Mononuclear cell (primary cell): ENCODE results near the gene KLF16. TPM values are rescaled to one million over a fixed set of nuclear protein-coding genes. Genes with fewer than 3 reads are reported as not detected.
A peak's percentile ranks its signal among the peaks of the same experiment; 100 is the strongest.
"Not testable (repeated sequence)": the region's sequence is repeated elsewhere in the genome, so short reads cannot be mapped to it uniquely, and the experiment has no call there.

Experiments used
- H3K27me3 ChIP-seq: 2 replicates; pipeline ENCODE4 v1.6.0; 2011; ENCODE audit warnings: low read length, control low read depth; ENCODE audit not compliant: insufficient read depth
- H3K4me1 ChIP-seq: 2 replicates; pipeline ENCODE4 v1.5.1; 2011; ENCODE audit warnings: mild to moderate bottlenecking, low read length, control low read depth; ENCODE audit not compliant: insufficient read depth
- H3K4me3 ChIP-seq: 2 replicates; pipeline ENCODE4 v1.5.1; 2011; ENCODE audit warnings: mild to moderate bottlenecking, low read length, moderate library complexity
- H3K9me3 ChIP-seq: 2 replicates; pipeline ENCODE4 v1.5.1; 2011; ENCODE audit warnings: low read depth, mild to moderate bottlenecking, control low read depth, low read length
- total RNA-seq: library from RNA; depleted of rRNA; stranded (reverse); fragments of >200 nt; gene quantifications from one replicate; pipeline ENCODE4 v1.2.3, GENCODE V29; 2012

Gene KLF16
- total RNA-seq, 1 donor, result 12.4 TPM

GRCh38 chr19:1878583-1878982, 15.2 kb upstream of the KLF16 start:
- peaks cover 50% of the 10 kb centered on the region for H3K4me1 ChIP-seq
- not testable (repeated sequence) for H3K4me3 ChIP-seq, H3K9me3 ChIP-seq, H3K27me3 ChIP-seq

DNA sequence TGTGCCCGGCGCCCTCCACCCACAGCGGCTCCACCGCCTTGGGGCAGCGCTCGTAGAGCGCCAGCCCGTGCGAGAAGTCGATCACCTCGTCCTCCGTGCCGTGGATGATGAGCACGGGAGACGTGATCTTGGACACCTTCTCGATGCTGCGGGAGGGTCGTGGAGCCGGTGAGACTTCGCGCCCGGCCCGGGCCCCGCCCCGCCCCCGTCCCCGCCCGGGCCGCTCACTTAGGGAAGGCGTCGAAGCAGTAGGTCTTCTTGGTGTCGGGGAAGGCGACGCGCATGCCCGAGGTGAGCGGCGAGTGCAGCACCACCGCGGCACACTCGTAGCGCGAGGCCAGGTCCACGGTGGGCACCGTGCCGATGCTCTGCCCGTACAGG, 13.9 kb upstream of the KLF16 start:
- not testable (repeated sequence) for H3K27me3 ChIP-seq, H3K4me3 ChIP-seq, H3K9me3 ChIP-seq
- H3K4me1 ChIP-seq, result peaks cover 44% of the 10 kb centered on the region

- Histone ChIP-seq H3K4me3 (peak overlapping the region; percentile 97), H3K4me1 (peaks cover 39% of the 10 kb centered on the region)
- not testable (repeated sequence) for H3K9me3 ChIP-seq
Measured at GRCh38 chr19:1876496-1877279, 13.3 kb upstream of the KLF16 start.

GRCh38 chr19:1875646-1876495, 12.5 kb upstream of the KLF16 start:
- Histone ChIP-seq H3K9me3 (no peaks in the 10 kb centered on the region), H3K4me3 (peak overlapping the region; percentile 97), H3K27me3 (no peaks in the 10 kb centered on the region), H3K4me1 (peaks cover 36% of the 10 kb centered on the region)

More at GRCh38 chr19:1876496-1877279, 13.3 kb upstream of the KLF16 start:
- not testable (repeated sequence) for H3K27me3 ChIP-seq

- Histone ChIP-seq H3K4me1 (peaks cover 32% of the 10 kb centered on the region), H3K4me3 (peak overlapping the region; percentile 97)
- H3K9me3 ChIP-seq, H3K27me3 ChIP-seq: not testable (repeated sequence)
Measured at GRCh38 chr19:1875265-1875645, 11.9 kb upstream of the KLF16 start.

DNA sequence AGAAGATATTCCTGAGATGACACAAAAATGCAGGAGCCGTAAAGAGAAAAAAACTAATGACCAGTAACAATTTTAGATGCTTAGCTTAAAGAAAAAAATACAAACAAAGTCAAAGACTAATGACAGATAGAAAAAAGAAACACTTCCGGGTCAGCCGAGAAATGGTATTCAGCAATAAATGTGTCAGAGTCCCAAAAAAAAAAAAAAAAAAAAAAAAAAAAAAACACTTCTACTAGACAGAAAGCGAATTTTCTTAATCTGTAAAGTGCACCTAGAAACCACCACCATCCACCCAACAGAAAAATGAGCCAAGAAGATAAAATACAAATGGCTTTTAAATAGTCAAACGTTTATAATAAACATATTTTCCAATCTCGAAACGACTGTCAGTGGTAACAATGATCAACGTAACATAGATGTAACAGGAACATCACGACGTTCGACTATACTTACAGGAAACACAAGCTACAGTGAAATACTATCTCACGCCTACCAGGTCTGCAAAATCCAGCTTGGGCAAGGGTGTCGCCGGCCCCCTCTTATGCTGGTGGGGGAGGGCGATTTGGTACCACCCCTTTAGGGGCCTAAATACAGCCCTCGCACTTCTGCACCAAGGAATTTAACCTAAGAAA, 11.3 kb upstream of the KLF16 start:
- Histone ChIP-seq H3K27me3 (no peaks in the 10 kb centered on the region), H3K9me3 (no peaks in the 10 kb centered on the region), H3K4me3 (peak overlapping the region; percentile 97), H3K4me1 (peaks cover 32% of the 10 kb centered on the region)

GRCh38 chr19:1873524-1874473, 10.4 kb upstream of the KLF16 start:
- Histone ChIP-seq H3K4me3 (no peak overlapping the region), H3K9me3 (no peaks in the 10 kb centered on the region), H3K4me1 (peaks cover 32% of the 10 kb centered on the region), H3K27me3 (no peaks in the 10 kb centered on the region)

- H3K27me3 ChIP-seq, result no peaks in the 10 kb centered on the region
- H3K9me3 ChIP-seq, result no peaks in the 10 kb centered on the region
- H3K4me3 ChIP-seq, result no peak overlapping the region
- H3K4me1 ChIP-seq, result peaks cover 32% of the 10 kb centered on the region
Measured at GRCh38 chr19:1872807-1873523, 9.6 kb upstream of the KLF16 start.

DNA sequence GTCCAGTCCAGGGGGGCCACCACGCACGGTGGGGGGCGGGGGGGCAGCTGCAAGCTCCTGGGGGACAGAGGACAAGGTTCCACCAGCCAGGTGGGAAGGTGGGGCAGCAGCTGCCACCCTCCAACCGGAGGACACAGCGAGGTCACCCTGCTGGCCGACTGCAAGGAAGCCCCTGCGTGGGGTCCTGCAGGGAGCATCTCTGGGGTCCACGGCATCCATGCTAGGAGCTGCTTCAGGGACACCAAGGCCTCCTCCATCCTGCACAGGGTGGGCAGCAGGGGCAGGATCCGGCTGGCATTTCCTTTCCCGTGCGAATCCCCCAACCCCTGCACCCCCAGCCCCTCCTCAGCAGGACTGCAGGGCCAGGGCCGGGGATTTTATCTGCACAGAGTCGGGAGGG, 8.3 kb upstream of the KLF16 start:
- no peak overlapping the region for H3K4me3 ChIP-seq
- no peaks in the 10 kb centered on the region for H3K9me3 ChIP-seq
- no peaks in the 10 kb centered on the region for H3K27me3 ChIP-seq
- H3K4me1 ChIP-seq, result peaks cover 30% of the 10 kb centered on the region

DNA sequence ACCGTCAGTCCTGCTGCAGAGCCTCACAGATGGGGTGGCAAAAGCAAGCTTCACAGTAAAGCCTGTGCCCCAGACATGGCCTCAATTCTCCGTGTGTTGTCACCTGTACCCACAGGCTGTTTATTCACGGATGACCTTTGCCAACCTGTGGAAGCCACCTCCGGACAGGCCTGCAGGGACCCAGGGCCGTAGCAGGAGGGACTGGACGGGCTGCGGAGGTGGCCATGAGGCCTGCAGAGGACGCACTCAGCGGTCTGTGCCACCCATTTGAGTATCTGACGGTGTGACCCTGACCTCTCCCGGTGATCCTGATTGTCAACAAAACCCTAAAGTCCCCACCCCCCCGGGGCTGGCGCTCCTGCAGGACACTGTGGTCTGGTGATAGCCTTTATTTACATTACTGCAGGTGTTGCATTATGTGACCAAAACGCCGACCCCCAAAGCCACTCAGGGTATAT, 7.8 kb upstream of the KLF16 start:
- peaks cover 26% of the 10 kb centered on the region for H3K4me1 ChIP-seq
- H3K9me3 ChIP-seq, result no peaks in the 10 kb centered on the region
- no peaks in the 10 kb centered on the region for H3K27me3 ChIP-seq
- no peak overlapping the region for H3K4me3 ChIP-seq

DNA sequence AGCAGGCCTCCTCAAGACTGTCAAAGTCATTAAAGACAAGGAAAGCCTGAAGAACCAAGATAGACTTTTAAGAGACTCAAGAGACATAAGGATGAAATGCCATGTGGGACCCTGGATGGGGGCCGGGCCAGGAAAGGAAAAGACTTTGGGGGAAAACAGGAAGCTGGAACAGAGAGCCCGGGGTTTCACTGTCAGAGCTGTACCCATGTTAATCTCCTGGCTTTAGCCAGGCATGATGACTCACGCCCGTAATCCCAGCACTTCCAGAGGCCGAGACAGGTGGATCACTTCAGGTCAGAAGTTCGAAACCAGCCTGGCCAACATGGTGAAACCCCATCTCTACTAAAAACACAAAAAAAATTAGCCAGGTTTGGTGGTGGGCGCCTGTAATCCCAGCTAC, 5.6 kb upstream of the KLF16 start:
- Histone ChIP-seq H3K9me3 (no peaks in the 10 kb centered on the region), H3K4me3 (no peak overlapping the region), H3K27me3 (no peaks in the 10 kb centered on the region), H3K4me1 (peaks cover 21% of the 10 kb centered on the region)

DNA sequence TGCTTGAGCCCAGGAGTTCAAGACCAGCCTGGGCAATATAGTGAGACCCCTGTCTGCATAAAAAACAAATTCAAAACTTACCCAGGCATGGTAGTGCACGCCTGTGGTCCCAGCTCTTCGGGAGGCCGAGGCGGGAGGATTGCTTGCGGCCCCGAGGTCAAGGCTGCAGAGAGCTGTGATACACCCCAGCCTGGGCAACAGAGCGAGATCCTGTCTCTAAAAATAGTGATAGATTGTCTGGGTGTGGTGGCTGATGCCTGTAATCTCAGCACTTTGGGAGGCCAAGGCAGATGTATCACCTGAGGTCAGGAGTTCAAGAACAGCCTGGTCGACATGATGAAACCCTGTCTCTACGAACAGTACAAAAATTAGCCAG, 4.0 kb upstream of the KLF16 start:
- no peaks in the 10 kb centered on the region for H3K9me3 ChIP-seq
- H3K27me3 ChIP-seq, result no peaks in the 10 kb centered on the region
- H3K4me3 ChIP-seq, result no peak overlapping the region
- H3K4me1 ChIP-seq, result peaks cover 11% of the 10 kb centered on the region

DNA sequence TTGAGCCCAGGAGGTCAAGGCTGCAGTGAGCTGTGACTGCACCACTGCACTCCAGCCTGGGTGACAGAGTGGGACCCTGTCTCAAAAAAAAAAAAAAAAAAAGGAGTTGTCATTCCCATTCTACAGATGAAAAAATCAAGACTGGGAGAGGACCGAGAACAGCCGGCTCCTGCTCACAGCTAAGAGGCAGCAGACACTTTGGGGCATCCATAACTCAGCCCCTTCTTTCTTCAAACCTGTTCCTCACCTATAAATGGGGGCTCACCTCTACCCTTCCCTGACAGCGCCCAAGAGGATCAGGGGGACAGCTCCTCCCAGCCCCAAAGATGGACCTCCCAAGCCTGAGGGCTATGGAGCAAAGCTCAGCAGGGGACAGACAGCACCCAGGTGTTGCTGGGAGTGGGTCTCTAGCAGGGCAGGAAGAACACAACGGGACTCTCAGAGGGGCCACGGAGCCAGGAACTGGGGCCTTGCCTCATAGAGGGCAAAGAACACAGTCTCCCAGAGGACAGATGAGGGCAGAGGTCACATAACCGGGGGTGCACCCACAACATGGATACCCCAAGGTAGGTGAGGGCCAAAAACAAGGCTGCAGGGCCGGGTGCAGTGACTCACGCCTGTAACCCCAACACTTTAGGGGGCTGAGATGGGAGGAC, 3.4 kb upstream of the KLF16 start:
- Histone ChIP-seq H3K4me3 (no peak overlapping the region), H3K27me3 (no peaks in the 10 kb centered on the region), H3K9me3 (no peaks in the 10 kb centered on the region), H3K4me1 (peaks cover 16% of the 10 kb centered on the region)
